NCI-H2227 (cell line): ENCODE results near the gene KRTAP4-1.
"Not testable (repeated sequence)": the region's sequence is repeated elsewhere in the genome, so short reads cannot be mapped to it uniquely, and the experiment has no call there.

Source experiments
- DNase-seq: peaks from one replicate; lab custom pipeline; 2025; ENCODE audit not compliant: unreplicated experiment; lab: John Stamatoyannopoulos, UW

The KRTAP4-1 gene

GRCh38 chr17:41176744-41177387 is 7.8 kb downstream of the KRTAP4-1 start:
- no peak for DNase-seq

DNA sequence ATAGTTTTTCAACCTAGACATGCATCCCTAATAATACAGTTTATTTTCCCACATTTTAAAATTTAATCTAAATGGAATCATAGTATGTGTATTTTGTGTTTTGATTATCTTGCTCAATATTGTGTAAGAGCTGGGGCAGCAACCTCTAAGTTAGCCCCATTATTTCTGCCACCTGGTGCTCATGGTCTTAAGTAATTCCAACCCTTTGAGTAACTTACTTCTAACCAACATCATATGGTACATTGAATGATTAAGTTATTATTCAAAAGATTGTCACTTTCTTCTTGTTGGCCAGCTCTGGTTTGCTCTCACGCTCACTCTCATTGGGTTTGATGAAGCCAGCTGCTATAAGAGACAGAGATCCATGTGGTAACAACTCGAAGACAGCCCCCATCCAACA is 12.8 kb downstream of the KRTAP4-1 start:
- no peak for DNase-seq

GRCh38 chr17:41168121-41168520 is 16.6 kb downstream of the KRTAP4-1 start, which contains the start of gene KRTAP4-3:
Gene KRTAP4-3, minus strand, starts transcription at chr17:41168221. Its CDS starts 49 bp downstream, at chr17:41168172.
- DNase-seq = no peak

GRCh38 chr17:41167561-41167960 is 17.1 kb downstream of the KRTAP4-1 start:
- no peak for DNase-seq

DNA sequence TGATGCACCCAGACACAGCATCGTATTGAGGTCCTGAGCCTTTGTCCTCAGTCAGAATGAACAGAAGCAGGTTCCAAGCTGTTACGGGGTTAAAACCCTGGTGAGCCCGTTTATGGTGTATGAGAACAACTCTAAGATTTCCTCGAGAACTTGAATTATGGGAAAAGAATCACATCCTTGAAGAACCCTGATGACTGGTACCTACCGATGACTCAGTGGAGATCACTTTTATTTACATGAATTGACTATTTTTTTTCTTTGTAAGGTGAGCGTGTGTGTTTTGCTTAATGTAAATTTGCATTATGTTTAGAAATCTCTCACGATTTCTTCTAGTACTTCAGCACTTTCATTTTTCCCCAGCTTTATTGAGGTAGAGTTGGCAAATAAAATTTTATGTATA is 20.9 kb downstream of the KRTAP4-1 start:
- no peak for DNase-seq

GRCh38 chr17:41160648-41161047 is 24.1 kb downstream of the KRTAP4-1 start, which contains the start of gene KRTAP4-4:
Gene KRTAP4-4, minus strand, starts transcription at chr17:41160748. Its CDS starts 57 bp downstream, at chr17:41160691.
- no peak for DNase-seq

- DNase-seq = not testable (repeated sequence)
Measured at GRCh38 chr17:41160190-41160589, 24.5 kb downstream of the KRTAP4-1 start.

DNA sequence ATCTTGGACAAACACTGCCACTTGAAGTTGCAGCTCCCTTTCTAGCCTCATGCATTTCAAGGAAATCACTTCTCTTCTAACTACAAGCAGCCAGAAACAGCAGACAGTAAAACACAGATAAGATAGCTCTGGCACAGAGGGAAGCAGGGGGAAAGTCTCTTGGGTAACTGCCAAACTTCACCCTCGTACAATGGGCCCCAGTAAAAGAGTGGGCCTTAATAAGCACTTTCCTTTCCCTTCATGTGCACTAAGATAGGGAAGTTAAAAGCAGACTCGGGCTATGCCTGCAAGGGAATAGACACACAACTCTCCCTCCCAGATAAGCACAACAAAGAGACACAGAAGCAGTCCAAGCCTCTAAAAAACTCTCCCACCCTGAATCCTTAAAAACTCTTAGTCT is 30.9 kb downstream of the KRTAP4-1 start:
- DNase-seq = peak; percentile 20

DNA sequence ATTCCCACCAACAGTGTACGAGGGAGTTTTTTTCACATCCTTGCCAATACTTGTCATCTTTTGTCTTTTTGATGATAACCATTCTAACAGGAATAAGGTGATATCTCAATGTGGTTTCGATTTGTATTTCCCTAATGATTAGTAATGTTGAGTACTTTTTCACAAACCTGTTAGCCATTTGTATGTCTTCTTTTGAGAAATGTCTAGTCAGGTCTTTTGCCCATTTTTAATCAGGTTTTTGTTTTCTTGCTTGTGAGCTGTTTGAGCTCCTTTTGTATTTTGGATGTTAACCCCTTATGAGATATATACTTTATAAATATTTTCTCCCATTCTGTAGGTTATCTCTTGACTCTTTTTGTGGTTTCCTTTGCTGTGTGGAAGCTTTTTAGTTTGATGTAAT is 33.2 kb downstream of the KRTAP4-1 start:
- no peak for DNase-seq

DNA sequence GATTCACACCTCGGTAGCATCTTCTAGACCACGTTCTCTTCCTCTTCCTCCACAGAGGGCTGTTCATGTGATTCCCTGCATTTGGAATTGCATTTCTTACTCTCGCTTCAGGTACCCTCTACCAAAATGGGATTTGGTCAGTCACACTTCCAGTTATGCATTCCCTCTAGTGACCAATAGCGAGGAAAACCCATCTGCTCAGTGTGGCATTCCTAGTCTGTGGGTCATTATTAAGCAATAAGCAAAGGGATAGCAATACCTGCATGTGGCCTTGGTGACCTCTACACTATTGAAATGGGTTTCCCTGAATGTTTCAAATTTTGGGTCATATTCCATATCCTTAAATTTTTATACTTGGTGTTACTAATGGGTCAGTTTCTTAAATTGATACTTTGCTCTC is 34.7 kb downstream of the KRTAP4-1 start:
- no peak for DNase-seq

DNA sequence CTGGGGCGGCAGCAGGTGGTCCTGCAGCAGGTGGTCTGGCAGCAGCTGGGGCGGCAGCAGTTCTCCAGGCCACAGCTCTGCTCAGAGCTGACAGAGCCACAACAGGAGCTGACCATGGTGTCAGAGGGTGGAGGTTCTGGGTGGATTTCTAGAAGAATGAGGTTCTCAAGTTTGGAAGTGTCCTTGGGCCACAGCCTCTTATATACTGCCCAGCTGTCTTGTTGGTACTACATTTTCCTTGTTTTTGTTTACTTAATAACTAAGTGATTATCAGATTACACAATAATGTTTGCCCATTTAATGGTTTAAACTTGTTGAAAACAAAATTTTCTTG is 35.1 kb downstream of the KRTAP4-1 start, which contains the start of gene KRTAP4-5:
TSS of gene KRTAP4-5 (minus strand) at position 174 of the 334 bp plus-strand sequence. CDS start at position 116, 58 bp downstream.
- DNase-seq = no peak

DNA sequence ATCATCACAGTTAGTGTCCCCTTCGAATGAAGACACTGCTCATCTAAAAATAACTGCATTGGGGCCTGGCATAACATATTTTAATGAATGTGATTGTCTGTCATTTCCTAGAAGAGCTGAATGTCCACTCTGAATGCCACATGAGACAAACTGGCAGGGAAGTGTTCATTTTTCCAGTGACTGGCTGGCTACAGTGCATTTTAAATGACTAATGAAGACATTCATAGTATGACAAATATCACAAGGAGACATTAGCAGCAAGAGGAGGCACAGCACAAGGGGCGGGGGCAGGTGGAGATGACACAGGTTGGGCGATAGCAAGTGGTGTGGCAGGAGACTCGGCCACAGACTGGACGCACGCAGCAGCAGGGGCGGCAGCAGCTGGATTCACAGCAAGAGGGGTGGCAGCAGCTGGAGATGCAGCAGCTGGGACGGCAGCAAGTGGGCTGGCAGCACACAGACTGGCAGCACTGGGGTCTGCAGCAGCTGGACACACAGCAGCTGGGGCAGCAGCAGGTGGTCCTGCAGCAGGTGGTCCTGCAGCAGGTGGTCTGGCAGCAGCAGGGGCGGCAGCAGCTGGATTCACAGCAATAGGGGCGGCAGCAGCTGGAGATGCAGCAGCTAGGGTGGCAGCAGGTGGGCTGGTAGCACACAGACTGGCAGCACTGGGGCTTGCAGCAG is 35.6 kb downstream of the KRTAP4-1 start:
- not testable (repeated sequence) for DNase-seq

GRCh38 chr17:41147531-41148204 is 37.0 kb downstream of the KRTAP4-1 start:
- no peak for DNase-seq

- DNase-seq = no peak
Measured at GRCh38 chr17:41145261-41145660, 39.5 kb downstream of the KRTAP4-1 start.

DNA sequence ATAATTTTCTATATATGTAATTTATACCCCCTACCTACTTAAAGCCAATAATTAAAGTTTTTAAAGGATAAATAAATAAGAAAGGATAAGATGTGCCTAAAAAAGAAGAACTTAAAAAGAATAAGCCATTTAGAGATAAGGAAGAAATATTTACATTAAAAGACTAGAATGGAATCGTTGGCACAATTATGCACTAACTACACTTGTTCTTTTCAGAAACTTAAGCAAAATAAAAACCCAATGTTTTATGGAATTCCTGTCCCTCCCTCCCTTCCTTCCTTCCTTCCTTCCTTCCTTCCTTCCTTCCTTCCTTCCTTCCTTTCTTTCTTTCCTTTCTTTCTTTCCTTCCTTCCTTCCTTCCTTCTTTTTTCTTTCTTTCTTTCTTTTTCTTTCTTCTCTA is 39.9 kb downstream of the KRTAP4-1 start:
- no peak for DNase-seq

- DNase-seq = no peak
Measured at GRCh38 chr17:41141361-41141760, 43.4 kb downstream of the KRTAP4-1 start.

GRCh38 chr17:41140360-41141131 is 44.2 kb downstream of the KRTAP4-1 start, which contains the start of gene KRTAP4-6:
Gene KRTAP4-6, minus strand, starts transcription at chr17:41140544. Its CDS starts 57 bp downstream, at chr17:41140487.
- no peak for DNase-seq

GRCh38 chr17:41139865-41140264 is 44.8 kb downstream of the KRTAP4-1 start:
- not testable (repeated sequence) for DNase-seq
